Hepatocyte (in vitro differentiated cells): ENCODE measurements around the gene CTSD. TPM values are rescaled to one million over a fixed set of nuclear protein-coding genes. Genes with fewer than 3 reads are reported as not detected.

ENCODE experiments used
- DNase-seq: peaks from one replicate; pipeline ENCODE4 v3.0.0-alpha.2; 2016; ENCODE audit warnings: low spot score
- H2AFZ ChIP-seq: fragments of 200-600 bp; sonication (generic); 2 replicates; pipeline ENCODE4 v1.6.0; 2016; ENCODE audit warnings: antibody characterized with exemption, mild to moderate bottlenecking
- H3K27ac ChIP-seq: fragments of 200-600 bp; sonication (generic); 2 replicates; pipeline ENCODE4 v1.5.1; 2016; ENCODE audit warnings: mild to moderate bottlenecking
- H3K27me3 ChIP-seq: fragments of 200-600 bp; sonication (generic); 2 replicates; pipeline ENCODE4 v1.6.1; 2016
- H3K36me3 ChIP-seq: fragments of 200-600 bp; sonication (generic); replicated peaks from 2 replicates; pipeline ENCODE4 v1.5.1; 2016; ENCODE audit warnings: low read depth; ENCODE audit not compliant: insufficient read depth
- H3K4me1 ChIP-seq: fragments of 200-600 bp; sonication (generic); 2 replicates; pipeline ENCODE4 v1.5.1; 2016; ENCODE audit warnings: mild to moderate bottlenecking, moderate library complexity; ENCODE audit not compliant: insufficient read depth
- H3K4me2 ChIP-seq: fragments of 200-600 bp; sonication (generic); 2 replicates; pipeline ENCODE4 v1.6.0; 2016
- H3K4me3 ChIP-seq: fragments of 200-600 bp; sonication (generic); 2 replicates; pipeline ENCODE4 v1.5.1; 2016; ENCODE audit warnings: mild to moderate bottlenecking
- H3K79me2 ChIP-seq: fragments of 200-600 bp; sonication (generic); 2 replicates; pipeline ENCODE4 v1.6.0; 2017; ENCODE audit warnings: mild to moderate bottlenecking
- H3K9me2 ChIP-seq: fragments of 200-600 bp; sonication (generic); replicated peaks from 2 replicates; pipeline ENCODE4 v1.6.0; 2017; ENCODE audit warnings: mild to moderate bottlenecking; ENCODE audit not compliant: insufficient read depth
- H3K9me3 ChIP-seq: fragments of 200-600 bp; sonication (generic); 2 replicates; pipeline ENCODE4 v1.5.1; 2016; ENCODE audit warnings: low read depth, mild to moderate bottlenecking
- H4K20me1 ChIP-seq: fragments of 200-600 bp; sonication (generic); 2 replicates; pipeline ENCODE4 v1.6.0; 2016; ENCODE audit warnings: mild to moderate bottlenecking; ENCODE audit not compliant: insufficient read depth, poor library complexity, severe bottlenecking
- CTCF ChIP-seq: fragments of 200-600 bp; sonication (generic); IDR thresholded peaks from 2 replicates; pipeline ENCODE4 v1.5.1; 2016; ENCODE audit warnings: antibody characterized with exemption, mild to moderate bottlenecking; ENCODE audit not compliant: poor library complexity
- EZH2 ChIP-seq: fragments of 200-600 bp; sonication (generic); IDR thresholded peaks from 2 replicates; pipeline ENCODE4 v1.6.1; 2016; ENCODE audit warnings: antibody characterized with exemption, mild to moderate bottlenecking, borderline replicate concordance
- EZH2phosphoT487 ChIP-seq: fragments of 200-600 bp; sonication (generic); IDR thresholded peaks from one replicate; pipeline ENCODE4 v1.6.1; 2018; ENCODE audit warnings: antibody characterized with exemption, mild to moderate bottlenecking, low read depth, moderate library complexity; ENCODE audit not compliant: unreplicated experiment, severe bottlenecking
- WGBS: methylation state at CpG from one replicate; pipeline ENCODE4 v1.1.6; 2016; ENCODE audit warnings: low lambda C conversion rate; ENCODE audit errors: missing lambda C conversion rate; 5-methylcytosine and 5-hydroxymethylcytosine counted together
- polyA plus RNA-seq: library from polyadenylated mRNA; unstranded; fragments of >200 nt; fragmentation: Nextera tagmentation; extraction: Ambion mirVana; gene quantifications from 2 replicates; pipeline ENCODE4 v1.2.1, GENCODE V29; 2016
- total RNA-seq: library from RNA; depleted of rRNA; stranded (reverse); fragments of >200 nt; gene quantifications from 2 replicates; pipeline ENCODE4 v1.2.3, GENCODE V29; 2014

CTSD gene
- total and polyA plus RNA-seq, 2 experiments from 2014 or later = 562 to 1,283 TPM

GRCh38 chr11:1785749-1786413, 22.2 kb upstream of the CTSD start:
- H3K79me2 ChIP-seq = no peaks in the 10 kb centered on the region
- H3K4me2 ChIP-seq = no peak overlapping the region
- no peak overlapping the region for H2AFZ ChIP-seq
- DNase-seq = no peak
- no peaks in the 10 kb centered on the region for H3K9me3 ChIP-seq
- H3K27me3 ChIP-seq = no peaks in the 10 kb centered on the region
- H3K4me3 ChIP-seq = no peak overlapping the region
- H3K36me3 ChIP-seq = no peaks in the 10 kb centered on the region
- H3K27ac ChIP-seq = no peak overlapping the region
- H4K20me1 ChIP-seq = no peaks in the 10 kb centered on the region
- WGBS = 85% methylated on average over 21 of the region's 21 CpGs
- no peaks in the 10 kb centered on the region for H3K9me2 ChIP-seq
- no peaks in the 10 kb centered on the region for H3K4me1 ChIP-seq
- TF ChIP-seq EZH2phosphoT487 (no peak), CTCF (no peak)

DNA sequence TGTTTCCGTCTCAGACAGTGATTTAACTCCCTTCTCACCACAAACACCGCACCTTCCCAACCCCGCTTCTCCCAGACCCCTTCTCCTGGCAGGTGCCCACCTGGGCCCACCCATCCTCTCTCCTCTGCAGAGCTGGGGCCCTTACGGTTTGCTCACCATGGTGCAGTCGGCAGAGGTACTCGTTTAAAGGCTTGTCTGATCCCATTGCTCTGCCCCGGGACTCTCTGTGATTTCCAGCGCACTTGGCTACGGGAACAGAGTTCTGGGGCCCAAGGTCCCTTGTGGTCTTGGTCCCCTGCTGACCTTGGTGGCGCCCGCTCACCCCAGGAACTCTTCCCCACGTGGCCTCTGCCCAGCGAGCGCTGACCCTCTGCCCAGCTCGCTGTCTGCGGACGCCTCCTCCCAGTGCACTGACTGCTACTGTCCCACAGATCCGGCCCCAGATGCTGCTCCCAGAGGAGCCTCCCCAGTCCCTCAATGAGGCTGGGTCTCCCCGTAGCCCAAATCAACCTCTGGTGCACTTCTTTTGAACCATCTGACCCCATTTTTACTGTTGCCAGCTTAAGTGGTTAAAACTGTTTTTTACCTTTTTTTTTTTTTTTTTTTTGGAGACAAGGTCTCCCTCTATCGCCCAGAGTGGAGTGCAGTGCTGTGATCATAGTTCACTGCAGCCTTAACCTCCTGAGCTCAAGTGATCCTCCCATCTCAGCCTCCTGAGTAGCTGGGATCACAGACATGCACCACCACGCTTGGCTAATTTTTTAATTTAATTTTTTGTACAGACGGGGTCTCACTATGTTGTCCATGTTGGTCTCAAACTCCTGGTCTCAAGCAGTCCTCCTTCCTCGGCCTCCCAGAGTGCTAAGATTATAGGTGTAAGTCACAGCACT, 21.3 kb upstream of the CTSD start:
- no peaks in the 10 kb centered on the region for H3K9me2 ChIP-seq
- TF ChIP-seq EZH2 = no peak
- no peak for TF ChIP-seq CTCF
- TF ChIP-seq EZH2phosphoT487 = no peak
- H3K27ac ChIP-seq = no peak overlapping the region
- no peak overlapping the region for H3K4me2 ChIP-seq
- no peak overlapping the region for H2AFZ ChIP-seq
- no peaks in the 10 kb centered on the region for H4K20me1 ChIP-seq
- no peak for DNase-seq
- no peak overlapping the region for H3K4me3 ChIP-seq
- H3K79me2 ChIP-seq = no peaks in the 10 kb centered on the region
- no peaks in the 10 kb centered on the region for H3K9me3 ChIP-seq
- no peaks in the 10 kb centered on the region for H3K27me3 ChIP-seq
- no peaks in the 10 kb centered on the region for H3K36me3 ChIP-seq
- H3K4me1 ChIP-seq = no peaks in the 10 kb centered on the region
- WGBS = 90% methylated on average over 23 of the region's 23 CpGs

DNA sequence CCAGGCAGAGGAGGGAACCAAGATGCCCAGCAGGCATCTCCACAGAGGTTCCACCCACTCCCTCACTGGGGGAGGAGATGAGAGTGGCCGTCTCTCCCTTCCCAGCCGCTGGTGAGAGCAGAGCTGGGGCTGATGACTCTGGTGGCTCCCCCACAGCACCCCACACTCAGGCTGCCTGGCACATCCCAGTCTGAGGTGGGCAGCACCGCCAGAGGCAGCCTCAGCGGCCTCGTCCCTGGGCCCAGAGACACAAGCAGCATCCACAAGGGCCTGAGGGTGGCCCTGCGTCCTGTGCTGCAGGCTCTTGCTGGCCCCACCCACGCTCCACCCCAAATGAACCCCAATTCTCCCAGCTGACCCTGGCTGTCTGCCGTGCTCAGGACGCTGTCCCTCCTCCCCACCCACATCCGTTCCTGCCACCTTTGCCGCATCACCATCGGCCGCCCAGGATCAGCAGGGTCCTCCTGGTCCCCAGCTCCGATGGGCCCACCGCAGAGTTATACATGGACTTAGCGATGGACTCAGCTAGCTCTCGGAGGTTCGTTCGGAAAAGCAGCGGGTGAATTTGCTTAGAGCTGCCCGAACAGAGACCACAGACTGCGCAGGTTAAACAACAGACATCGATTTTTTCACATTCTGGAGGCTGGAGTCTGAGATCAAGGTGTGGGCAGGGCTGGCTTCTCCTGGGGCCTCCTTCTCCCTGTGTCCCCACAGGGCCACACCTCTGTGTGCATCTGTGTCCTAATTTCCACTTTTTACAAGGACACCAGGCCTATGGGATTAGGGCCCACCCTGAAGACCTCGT, 20.2 kb upstream of the CTSD start:
- H4K20me1 ChIP-seq = no peaks in the 10 kb centered on the region
- TF ChIP-seq CTCF = no peak
- TF ChIP-seq EZH2phosphoT487 = no peak
- no peak for TF ChIP-seq EZH2
- H3K79me2 ChIP-seq = no peaks in the 10 kb centered on the region
- no peaks in the 10 kb centered on the region for H3K27me3 ChIP-seq
- no peak for DNase-seq
- no peaks in the 10 kb centered on the region for H3K4me1 ChIP-seq
- H3K36me3 ChIP-seq = no peaks in the 10 kb centered on the region
- no peak overlapping the region for H2AFZ ChIP-seq
- no peak overlapping the region for H3K4me2 ChIP-seq
- no peaks in the 10 kb centered on the region for H3K9me3 ChIP-seq
- H3K27ac ChIP-seq = no peak overlapping the region
- WGBS = 92% methylated on average over 23 of the region's 24 CpGs
- no peaks in the 10 kb centered on the region for H3K9me2 ChIP-seq
- no peak overlapping the region for H3K4me3 ChIP-seq
